ENCODE data around the gene VSIG1. TPM values are rescaled to one million over a fixed set of nuclear protein-coding genes. Genes with fewer than 3 reads are reported as not detected.

The VSIG1 gene
- total RNA-seq, 1 donor from 2014 or later, result not detected

DNA sequence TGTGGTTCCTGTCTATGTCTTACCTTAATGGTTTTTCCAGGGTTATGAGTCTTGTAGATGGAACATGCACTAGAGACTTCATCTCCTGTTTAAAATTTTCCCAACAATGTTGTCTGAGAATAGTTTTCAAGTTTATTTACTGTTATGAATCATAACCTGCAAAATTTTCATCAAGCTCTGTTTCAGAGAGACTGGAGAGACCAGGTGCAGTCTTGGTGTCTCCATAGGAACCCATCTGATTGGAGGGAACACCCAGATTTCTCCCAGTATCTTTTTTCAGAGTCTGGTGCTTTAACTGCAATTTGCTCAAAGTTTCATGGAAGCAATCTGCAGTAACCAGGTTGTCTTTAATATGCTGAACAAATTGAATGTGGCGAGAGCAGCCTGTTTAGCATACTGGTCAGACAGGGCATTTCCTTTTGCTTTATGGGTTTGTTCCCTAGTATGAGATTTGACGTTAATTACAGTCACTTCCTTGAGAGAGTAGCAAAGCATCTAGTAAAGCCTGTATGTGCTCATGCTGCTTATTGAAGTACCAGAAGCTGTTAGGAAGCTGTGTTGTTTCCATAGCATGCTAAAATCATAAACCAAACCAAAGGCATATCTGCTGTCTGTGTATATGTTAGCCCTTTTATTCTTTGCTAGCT lies 18.8 kb upstream of the VSIG1 start:
- DNase-seq, result no peak
- Mint-ChIP-seq H3K4me1 (ENCODE audit: low read depth, unreplicated experiment) (no peaks in the 10 kb centered on the region), H3K27ac (ENCODE audit: unreplicated experiment) (no peak overlapping the region), H3K9me3 (ENCODE audit: unreplicated experiment) (no peaks in the 10 kb centered on the region), H3K36me3 (ENCODE audit: unreplicated experiment) (no peaks in the 10 kb centered on the region), H3K4me3 (ENCODE audit: unreplicated experiment) (no peak overlapping the region), H3K27me3 (ENCODE audit: unreplicated experiment) (no peaks in the 10 kb centered on the region)
- TF ChIP-seq, protein P1, sequence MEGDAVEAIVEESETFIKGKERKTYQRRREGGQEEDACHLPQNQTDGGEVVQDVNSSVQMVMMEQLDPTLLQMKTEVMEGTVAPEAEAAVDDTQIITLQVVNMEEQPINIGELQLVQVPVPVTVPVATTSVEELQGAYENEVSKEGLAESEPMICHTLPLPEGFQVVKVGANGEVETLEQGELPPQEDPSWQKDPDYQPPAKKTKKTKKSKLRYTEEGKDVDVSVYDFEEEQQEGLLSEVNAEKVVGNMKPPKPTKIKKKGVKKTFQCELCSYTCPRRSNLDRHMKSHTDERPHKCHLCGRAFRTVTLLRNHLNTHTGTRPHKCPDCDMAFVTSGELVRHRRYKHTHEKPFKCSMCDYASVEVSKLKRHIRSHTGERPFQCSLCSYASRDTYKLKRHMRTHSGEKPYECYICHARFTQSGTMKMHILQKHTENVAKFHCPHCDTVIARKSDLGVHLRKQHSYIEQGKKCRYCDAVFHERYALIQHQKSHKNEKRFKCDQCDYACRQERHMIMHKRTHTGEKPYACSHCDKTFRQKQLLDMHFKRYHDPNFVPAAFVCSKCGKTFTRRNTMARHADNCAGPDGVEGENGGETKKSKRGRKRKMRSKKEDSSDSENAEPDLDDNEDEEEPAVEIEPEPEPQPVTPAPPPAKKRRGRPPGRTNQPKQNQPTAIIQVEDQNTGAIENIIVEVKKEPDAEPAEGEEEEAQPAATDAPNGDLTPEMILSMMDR (IDR thresholded peaks at IDR 0.05; ENCODE audit: partially characterized antibody, unreplicated experiment), result no peak

GRCh38 chrX:108028854-108029253 lies 16.0 kb upstream of the VSIG1 start:
- Mint-ChIP-seq H3K4me1 (ENCODE audit: low read depth, unreplicated experiment) (no peaks in the 10 kb centered on the region), H3K36me3 (ENCODE audit: unreplicated experiment) (no peaks in the 10 kb centered on the region), H3K27ac (ENCODE audit: unreplicated experiment) (no peak overlapping the region), H3K9me3 (ENCODE audit: unreplicated experiment) (no peaks in the 10 kb centered on the region), H3K27me3 (ENCODE audit: unreplicated experiment) (no peaks in the 10 kb centered on the region), H3K4me3 (ENCODE audit: unreplicated experiment) (no peak overlapping the region)
- DNase-seq, result no peak
- TF ChIP-seq, protein P1 (IDR thresholded peaks at IDR 0.05; ENCODE audit: partially characterized antibody, unreplicated experiment), result no peak

DNA sequence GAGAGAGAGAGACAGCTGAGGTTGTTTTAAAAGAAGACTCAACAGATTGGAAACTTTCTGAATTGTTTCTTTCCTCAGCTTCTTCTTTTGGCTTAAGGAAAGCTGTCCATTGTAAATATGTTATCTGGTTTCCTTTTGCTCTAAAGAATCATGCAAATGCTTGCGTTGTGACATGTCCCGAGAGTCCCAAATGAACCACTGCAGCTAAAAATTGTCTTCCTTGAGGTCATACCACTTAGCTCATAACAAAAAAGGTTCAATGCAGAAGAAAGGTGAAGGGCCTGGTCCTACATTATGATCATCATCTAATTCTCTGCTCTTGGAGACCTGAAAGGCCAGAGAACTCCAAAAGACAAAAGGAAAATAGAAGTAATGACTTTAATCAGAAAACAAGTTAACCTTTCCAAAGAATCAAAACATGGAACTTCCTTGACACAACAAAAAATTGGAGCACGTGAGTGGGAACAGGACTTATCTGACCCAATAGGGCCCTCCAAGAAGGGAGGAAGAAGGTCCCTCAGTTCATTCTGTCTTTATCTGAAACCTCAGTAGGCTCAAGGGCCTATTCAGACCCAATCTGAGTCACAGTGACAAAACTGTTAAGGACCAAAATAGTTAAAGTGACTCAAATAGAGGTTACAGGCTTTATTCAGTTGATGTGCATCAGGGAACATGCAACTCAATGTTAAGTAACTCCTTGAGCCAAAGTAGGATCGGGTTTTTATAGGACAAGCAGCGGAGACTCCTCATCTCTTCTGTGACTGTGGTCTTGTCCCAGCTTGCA lies 14.7 kb upstream of the VSIG1 start:
- TF ChIP-seq, protein P1 (IDR thresholded peaks at IDR 0.05; ENCODE audit: partially characterized antibody, unreplicated experiment), result no peak
- Mint-ChIP-seq H3K36me3 (ENCODE audit: unreplicated experiment) (no peaks in the 10 kb centered on the region), H3K27me3 (ENCODE audit: unreplicated experiment) (no peaks in the 10 kb centered on the region), H3K4me1 (ENCODE audit: low read depth, unreplicated experiment) (no peaks in the 10 kb centered on the region), H3K27ac (ENCODE audit: unreplicated experiment) (no peak overlapping the region), H3K9me3 (ENCODE audit: unreplicated experiment) (no peaks in the 10 kb centered on the region), H3K4me3 (ENCODE audit: unreplicated experiment) (no peak overlapping the region)
- no peak for DNase-seq

DNA sequence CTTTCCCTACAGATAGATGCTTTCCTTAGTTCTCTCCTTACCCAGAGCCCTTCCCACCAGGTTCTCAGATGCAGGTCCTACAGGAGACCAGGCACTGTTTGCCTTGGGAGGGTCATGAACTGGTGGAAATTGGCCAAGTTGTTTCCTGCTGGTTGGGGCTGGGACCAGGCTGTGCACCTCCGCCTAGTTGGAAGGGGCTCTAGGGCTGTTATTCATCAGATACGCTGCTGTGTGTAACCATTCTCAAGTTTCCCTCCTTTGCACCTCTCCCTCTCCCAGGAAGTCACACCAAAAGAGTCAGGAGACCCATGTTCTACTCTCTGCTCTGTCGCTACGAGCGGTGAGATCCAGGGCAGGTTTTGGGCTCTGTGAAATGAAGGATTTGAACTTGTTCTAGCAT lies 11.9 kb upstream of the VSIG1 start:
- no peak for DNase-seq
- H3K36me3 Mint-ChIP-seq (ENCODE audit: unreplicated experiment), result no peaks in the 10 kb centered on the region
- no peaks in the 10 kb centered on the region for H3K9me3 Mint-ChIP-seq (ENCODE audit: unreplicated experiment)
- no peak overlapping the region for H3K4me3 Mint-ChIP-seq (ENCODE audit: unreplicated experiment)
- TF ChIP-seq, protein P1 (IDR thresholded peaks at IDR 0.05; ENCODE audit: partially characterized antibody, unreplicated experiment), result no peak
- no peaks in the 10 kb centered on the region for H3K4me1 Mint-ChIP-seq (ENCODE audit: low read depth, unreplicated experiment)
- H3K27me3 Mint-ChIP-seq (ENCODE audit: unreplicated experiment), result no peaks in the 10 kb centered on the region
- H3K27ac Mint-ChIP-seq (ENCODE audit: unreplicated experiment), result no peak overlapping the region

- Mint-ChIP-seq H3K4me3 (ENCODE audit: unreplicated experiment) (no peak overlapping the region), H3K9me3 (ENCODE audit: unreplicated experiment) (no peaks in the 10 kb centered on the region), H3K36me3 (ENCODE audit: unreplicated experiment) (no peaks in the 10 kb centered on the region), H3K27ac (ENCODE audit: unreplicated experiment) (no peak overlapping the region), H3K27me3 (ENCODE audit: unreplicated experiment) (no peaks in the 10 kb centered on the region), H3K4me1 (ENCODE audit: low read depth, unreplicated experiment) (no peaks in the 10 kb centered on the region)
- TF ChIP-seq, protein P1 (IDR thresholded peaks at IDR 0.05; ENCODE audit: partially characterized antibody, unreplicated experiment), result no peak
- no peak for DNase-seq
These were observed 11.0 kb upstream of the VSIG1 start for GRCh38 chrX:108033890-108034289.
